Activated CD8-positive, alpha-beta T cell treated with anti-CD3 and anti-CD28 coated beads for 36 hours (primary cell): ENCODE results near the gene CD36. TPM values are rescaled to one million over a fixed set of nuclear protein-coding genes. Genes with fewer than 3 reads are reported as not detected.

Experiments used
- ATAC-seq: fragments of 200-7000 bp; cut with Tn5 transposase; one replicate; pipeline ENCODE4 v1.10.0; 2021; ENCODE audit warnings: mild to moderate bottlenecking, moderate library complexity
- CTCF ChIA-PET: fragments of 350-600 bp; sonication (Branson Sonifier 250); formaldehyde crosslinking; loops from one replicate; lab custom pipeline; 2021; ENCODE audit warnings: antibody characterized with exemption; lab: Charles Lee
- POLR2A ChIA-PET: fragments of 350-600 bp; sonication (Branson Sonifier 250); formaldehyde crosslinking; loops from one replicate; lab custom pipeline; 2021; ENCODE audit warnings: antibody characterized with exemption; lab: Charles Lee
- DNase-seq: peaks from one replicate; pipeline ENCODE4 v3.0.0-alpha.2; 2020
- H3K27ac Mint-ChIP-seq: one replicate; pipeline ENCODE4 v1.8.0; 2021; ENCODE audit warnings: mild to moderate bottlenecking, mixed read lengths
- H3K27me3 Mint-ChIP-seq: one replicate; pipeline ENCODE4 v1.8.0; 2021; ENCODE audit warnings: mixed read lengths
- H3K36me3 Mint-ChIP-seq: one replicate; pipeline ENCODE4 v1.8.0; 2021; ENCODE audit warnings: low read depth, mixed read lengths
- H3K4me1 Mint-ChIP-seq: one replicate; pipeline ENCODE4 v1.8.0; 2021; ENCODE audit warnings: low read depth, mixed read lengths
- H3K4me3 Mint-ChIP-seq: one replicate; pipeline ENCODE4 v1.8.0; 2021; ENCODE audit warnings: mild to moderate bottlenecking, moderate library complexity, mixed read lengths
- H3K9me3 Mint-ChIP-seq: one replicate; pipeline ENCODE4 v1.8.0; 2021; ENCODE audit warnings: mixed read lengths
- CTCF ChIP-seq: fragments of 200-600 bp; IDR thresholded peaks from one replicate; pipeline ENCODE4 v1.8.0; 2022; ENCODE audit warnings: antibody characterized with exemption, mild to moderate bottlenecking
- intact Hi-C: fragments of 100-400 bp; cut with micrococcal nuclease; formaldehyde crosslinking; loops from one replicate; pipeline ENCODE4 v1.10.0; 2022
- total RNA-seq, 2 experiments: library from RNA; stranded (reverse); gene quantifications; one replicate each; pipeline ENCODE4 v1.2.3, GENCODE V29; 2021

Gene CD36
- total RNA-seq, 2 experiments from 2014 or later: not detected

GRCh38 chr7:80675090-80675489, 36.6 kb downstream of the CD36 start:
- Mint-ChIP-seq H3K9me3 (no peaks in the 10 kb centered on the region), H3K36me3 (no peaks in the 10 kb centered on the region), H3K27ac (no peak overlapping the region), H3K4me1 (no peaks in the 10 kb centered on the region), H3K27me3 (peaks cover 1% of the 10 kb centered on the region), H3K4me3 (no peak overlapping the region)
- DNase-seq: no peak
- intact Hi-C loops: no loop called here
- ATAC-seq: no peak
- TF ChIP-seq CTCF: no peak
- POLR2A ChIA-PET: no interaction called here
- CTCF ChIA-PET: interaction anchor here (0.8 to 1.4 kb wide), 2 partner anchors 13 to 16 kb away, joined by 4 read pairs; no protein-coding TSS in a partner anchor

GRCh38 chr7:80676404-80676803, 38.0 kb downstream of the CD36 start:
- no peak for TF ChIP-seq CTCF
- Mint-ChIP-seq H3K27me3 (peaks cover 1% of the 10 kb centered on the region), H3K27ac (no peak overlapping the region), H3K9me3 (no peaks in the 10 kb centered on the region), H3K36me3 (no peaks in the 10 kb centered on the region), H3K4me1 (no peaks in the 10 kb centered on the region), H3K4me3 (no peak overlapping the region)
- DNase-seq (no peak), ATAC-seq (no peak)
- intact Hi-C loops: no loop called here
- POLR2A ChIA-PET: no interaction called here
- CTCF ChIA-PET: interaction anchor here (1.4 kb wide), 1 partner anchor 17 kb away, joined by 4 read pairs; no protein-coding TSS in a partner anchor

GRCh38 chr7:80677629-80678028, 39.2 kb downstream of the CD36 start:
- intact Hi-C loops: no loop called here
- ChIA-PET POLR2A (no interaction called here), CTCF (no interaction called here)
- no peaks in the 10 kb centered on the region for H3K36me3 Mint-ChIP-seq
- no peaks in the 10 kb centered on the region for H3K4me1 Mint-ChIP-seq
- DNase-seq: no peak
- H3K27me3 Mint-ChIP-seq: peaks cover 1% of the 10 kb centered on the region
- H3K27ac Mint-ChIP-seq: no peak overlapping the region
- no peak for TF ChIP-seq CTCF
- H3K4me3 Mint-ChIP-seq: no peak overlapping the region
- ATAC-seq: no peak
- H3K9me3 Mint-ChIP-seq: no peaks in the 10 kb centered on the region

- Mint-ChIP-seq H3K4me3 (no peak overlapping the region), H3K27ac (no peak overlapping the region), H3K27me3 (no peaks in the 10 kb centered on the region), H3K4me1 (no peaks in the 10 kb centered on the region), H3K36me3 (no peaks in the 10 kb centered on the region), H3K9me3 (no peaks in the 10 kb centered on the region)
- no peak for ATAC-seq
- intact Hi-C loops: no loop called here
- no peak for TF ChIP-seq CTCF
- POLR2A ChIA-PET: no interaction called here
- CTCF ChIA-PET: no interaction called here
- DNase-seq: no peak
These were observed 40.3 kb downstream of the CD36 start for GRCh38 chr7:80678707-80679106.

- no peaks in the 10 kb centered on the region for H3K27me3 Mint-ChIP-seq
- CTCF ChIA-PET: no interaction called here
- intact Hi-C loops: no loop called here
These were observed 41.8 kb downstream of the CD36 start for GRCh38 chr7:80679921-80680907.

More at GRCh38 chr7:80679921-80680907, 41.8 kb downstream of the CD36 start:
- ATAC-seq (no peak), DNase-seq (no peak)
- POLR2A ChIA-PET: no interaction called here
- Mint-ChIP-seq H3K9me3 (no peaks in the 10 kb centered on the region), H3K4me1 (no peaks in the 10 kb centered on the region), H3K27ac (no peak overlapping the region), H3K4me3 (no peak overlapping the region), H3K36me3 (no peaks in the 10 kb centered on the region)
- no peak for TF ChIP-seq CTCF
